ENCODE results near the gene SYNE2. TPM values are rescaled to one million over a fixed set of nuclear protein-coding genes. Genes with fewer than 3 reads are reported as not detected.
"Not testable (repeated sequence)": the region's sequence is repeated elsewhere in the genome, so short reads cannot be mapped to it uniquely, and the experiment has no call there.

Gene SYNE2
- total RNA-seq, 2 experiments from 2014 or later, result 69.3 to 143 TPM

DNA sequence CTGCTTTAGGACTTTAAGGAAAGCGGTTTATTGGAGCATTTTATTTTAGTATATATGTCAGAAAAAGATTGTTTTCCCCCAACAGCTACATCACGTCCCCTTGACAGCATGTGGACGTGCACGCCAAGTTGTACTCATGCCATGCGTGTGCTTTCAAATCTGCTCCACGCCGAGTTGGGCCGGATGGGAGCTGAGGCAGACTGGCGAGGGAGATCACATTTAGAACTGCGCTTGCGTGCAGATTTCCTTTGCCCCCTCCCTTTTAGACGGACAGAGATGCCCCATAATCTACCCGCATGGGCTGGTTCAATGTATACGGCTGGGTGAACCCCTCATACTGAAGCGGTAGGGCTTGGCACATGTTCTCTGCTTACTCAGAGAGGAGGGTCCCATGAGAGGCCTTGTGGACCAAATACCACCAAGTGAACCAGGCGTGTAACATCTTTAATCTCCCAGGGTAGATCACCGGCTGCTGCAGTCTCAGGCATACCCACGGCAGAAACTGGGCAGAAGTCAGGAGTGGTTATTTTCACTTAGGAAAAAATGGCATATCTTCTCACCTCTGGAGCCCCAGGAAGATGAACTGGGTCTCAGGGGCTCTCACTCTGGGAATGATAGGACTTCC is 349.2 kb downstream of the SYNE2 start:
- no peak for ATAC-seq
- no peaks in the 10 kb centered on the region for H3K4me1 Mint-ChIP-seq
- DNase-seq, result no peak
- CTCF ChIA-PET, result no interaction called here
- H3K36me3 Mint-ChIP-seq, result peaks cover under 1% of the 10 kb centered on the region
- no peak overlapping the region for H3K4me3 Mint-ChIP-seq
- H3K27ac Mint-ChIP-seq, result no peak overlapping the region
- H3K27me3 Mint-ChIP-seq, result no peaks in the 10 kb centered on the region
- H3K9me3 Mint-ChIP-seq (ENCODE audit: low read depth), result no peaks in the 10 kb centered on the region

DNA sequence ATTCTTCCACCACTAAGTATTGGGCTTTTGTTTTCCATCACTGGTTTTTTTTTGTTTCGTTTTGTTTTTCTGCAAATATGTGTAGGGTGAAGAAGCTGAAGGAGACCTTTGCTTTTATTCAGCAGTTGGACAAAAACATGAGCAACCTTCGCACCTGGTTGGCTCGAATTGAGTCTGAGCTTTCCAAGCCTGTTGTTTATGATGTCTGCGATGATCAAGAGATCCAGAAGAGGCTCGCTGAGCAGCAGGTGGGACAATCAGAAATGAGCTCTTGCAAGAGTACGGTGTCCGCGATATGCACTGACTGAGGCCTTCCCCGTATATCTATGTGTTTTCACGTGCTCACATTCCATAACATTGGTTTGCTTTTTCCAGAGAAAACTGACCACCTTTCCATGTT is 349.9 kb downstream of the SYNE2 start:
- Mint-ChIP-seq H3K4me1 (no peaks in the 10 kb centered on the region), H3K27me3 (no peaks in the 10 kb centered on the region), H3K36me3 (no peaks in the 10 kb centered on the region), H3K27ac (no peak overlapping the region), H3K4me3 (no peak overlapping the region), H3K9me3 (ENCODE audit: low read depth) (no peaks in the 10 kb centered on the region)
- DNase-seq (no peak), ATAC-seq (no peak)
- CTCF ChIA-PET, result no interaction called here

DNA sequence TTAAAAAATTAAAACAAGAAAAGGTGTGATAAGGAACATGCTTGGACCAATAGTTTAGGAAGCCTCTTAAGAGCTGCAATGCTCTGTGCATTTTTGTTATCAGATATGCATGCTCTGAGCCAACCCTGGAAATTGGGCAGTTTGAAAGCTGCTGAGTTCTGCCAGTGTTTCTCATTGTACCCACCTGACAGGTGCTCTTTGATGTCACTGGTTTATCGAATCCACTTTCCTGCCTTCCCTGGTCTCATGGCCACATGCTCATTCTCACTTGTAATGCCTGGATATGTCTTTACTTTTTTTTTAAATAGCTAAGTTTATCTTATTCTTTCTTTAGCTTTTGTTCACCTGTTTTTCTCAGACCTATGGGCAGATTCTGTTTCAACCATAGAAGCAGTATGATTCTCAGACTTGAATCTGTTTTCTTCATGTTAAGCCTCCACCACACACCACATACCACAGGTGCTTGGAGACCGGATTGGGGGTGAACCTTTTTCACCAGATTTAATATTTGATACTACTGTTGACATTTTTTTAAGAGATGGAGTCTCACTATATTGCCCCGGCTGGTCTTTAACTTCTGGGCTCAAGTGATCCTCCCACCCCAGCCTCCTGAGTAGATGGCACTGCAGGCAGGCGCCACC is 350.7 kb downstream of the SYNE2 start:
- no peak overlapping the region for H3K27ac Mint-ChIP-seq
- CTCF ChIA-PET, result no interaction called here
- no peak overlapping the region for H3K4me3 Mint-ChIP-seq

DNA sequence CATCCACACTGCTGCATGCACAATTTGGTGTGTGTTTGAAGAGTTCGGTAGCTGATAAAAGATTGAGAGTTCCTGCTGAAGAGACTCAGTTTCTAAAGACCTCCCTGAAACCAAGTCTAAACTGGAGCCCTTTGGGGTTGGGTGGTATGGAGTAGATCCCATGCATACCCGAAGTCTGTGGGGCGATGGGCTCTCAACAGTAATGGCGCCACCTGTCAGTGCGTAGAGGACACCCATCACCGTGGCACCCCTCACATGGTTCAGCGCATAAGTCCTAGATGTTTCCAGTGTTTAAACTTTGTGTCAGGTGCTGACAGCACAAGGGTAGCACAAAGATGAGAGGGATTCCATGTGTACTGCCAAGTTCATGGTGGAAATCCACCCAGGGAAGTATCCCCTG is 355.5 kb downstream of the SYNE2 start:
- CTCF ChIA-PET, result no interaction called here
- peaks cover 7% of the 10 kb centered on the region for H3K36me3 Mint-ChIP-seq

More for the DNA sequence above, 350.7 kb downstream of the SYNE2 start:
- no peak for ATAC-seq
- Mint-ChIP-seq H3K27me3 (no peaks in the 10 kb centered on the region), H3K36me3 (no peaks in the 10 kb centered on the region), H3K4me1 (no peaks in the 10 kb centered on the region), H3K9me3 (ENCODE audit: low read depth) (no peaks in the 10 kb centered on the region)
- no peak for DNase-seq

DNA sequence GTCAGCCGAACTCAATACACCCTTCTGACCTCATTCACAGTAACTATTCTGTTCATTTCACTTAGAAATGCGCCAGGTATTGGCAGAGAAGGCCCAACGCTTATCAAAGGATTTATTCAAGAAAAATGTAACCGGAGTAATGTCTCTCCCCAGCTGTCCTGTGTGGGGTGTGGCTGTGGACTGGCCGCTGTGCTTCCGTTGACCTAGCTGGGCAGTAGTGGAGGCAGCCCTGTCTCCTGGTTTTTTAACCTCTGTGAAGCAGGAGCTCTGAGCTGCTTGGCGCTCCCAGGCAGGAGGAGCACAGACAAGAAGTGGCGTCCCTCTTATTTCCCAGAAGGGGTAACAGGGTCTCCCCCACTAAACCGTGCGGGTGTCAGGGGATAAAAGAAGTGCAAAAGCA is 356.2 kb downstream of the SYNE2 start:
- H3K36me3 Mint-ChIP-seq, result peaks cover 10% of the 10 kb centered on the region
- CTCF ChIA-PET, result no interaction called here
- peaks cover 10% of the 10 kb centered on the region for H3K4me1 Mint-ChIP-seq
- H3K27ac Mint-ChIP-seq, result no peak overlapping the region
- DNase-seq (no peak), ATAC-seq (no peak)
- no peak overlapping the region for H3K4me3 Mint-ChIP-seq
- H3K27me3 Mint-ChIP-seq, result no peaks in the 10 kb centered on the region
- no peaks in the 10 kb centered on the region for H3K9me3 Mint-ChIP-seq (ENCODE audit: low read depth)

More for the DNA sequence above, 355.5 kb downstream of the SYNE2 start:
- DNase-seq (no peak), ATAC-seq (no peak)
- Mint-ChIP-seq H3K27me3 (no peaks in the 10 kb centered on the region), H3K4me1 (peaks cover 10% of the 10 kb centered on the region), H3K27ac (no peak overlapping the region), H3K4me3 (no peak overlapping the region), H3K9me3 (ENCODE audit: low read depth) (no peaks in the 10 kb centered on the region)

DNA sequence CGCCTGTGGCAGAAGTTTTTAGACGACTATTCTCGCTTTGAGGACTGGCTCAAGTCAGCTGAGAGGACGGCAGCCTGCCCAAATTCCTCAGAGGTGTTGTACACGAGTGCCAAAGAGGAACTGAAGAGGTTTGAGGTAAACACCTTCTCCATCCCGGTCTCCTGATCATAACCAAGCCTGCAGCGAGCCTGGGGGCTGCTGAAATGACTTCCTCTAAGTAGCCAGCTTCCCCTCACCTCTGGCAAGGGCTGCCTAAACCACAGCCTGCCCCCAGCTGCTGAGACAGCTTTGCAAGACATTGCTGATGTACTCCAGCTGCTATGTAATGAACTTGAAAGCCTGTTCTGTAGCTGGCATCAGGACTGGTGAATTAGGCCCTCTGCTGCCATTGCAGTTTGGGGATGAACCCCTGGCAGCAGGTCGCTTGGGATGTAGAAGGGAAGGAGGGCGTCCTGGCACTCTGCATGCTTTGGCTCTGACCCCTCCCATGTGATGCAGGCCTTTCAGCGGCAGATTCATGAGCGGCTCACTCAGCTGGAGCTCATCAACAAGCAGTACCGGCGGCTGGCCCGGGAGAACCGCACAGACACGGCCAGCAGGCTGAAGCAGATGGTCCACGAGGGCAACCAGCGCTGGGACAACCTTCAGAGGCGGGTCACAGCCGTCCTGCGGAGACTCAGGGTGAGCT is 356.8 kb downstream of the SYNE2 start:
- DNase-seq (no peak), ATAC-seq (no peak)
- Mint-ChIP-seq H3K36me3 (peaks cover 13% of the 10 kb centered on the region), H3K27me3 (no peaks in the 10 kb centered on the region), H3K9me3 (ENCODE audit: low read depth) (no peaks in the 10 kb centered on the region), H3K27ac (no peak overlapping the region), H3K4me1 (peaks cover 10% of the 10 kb centered on the region), H3K4me3 (no peak overlapping the region)
- CTCF ChIA-PET, result no interaction called here

DNA sequence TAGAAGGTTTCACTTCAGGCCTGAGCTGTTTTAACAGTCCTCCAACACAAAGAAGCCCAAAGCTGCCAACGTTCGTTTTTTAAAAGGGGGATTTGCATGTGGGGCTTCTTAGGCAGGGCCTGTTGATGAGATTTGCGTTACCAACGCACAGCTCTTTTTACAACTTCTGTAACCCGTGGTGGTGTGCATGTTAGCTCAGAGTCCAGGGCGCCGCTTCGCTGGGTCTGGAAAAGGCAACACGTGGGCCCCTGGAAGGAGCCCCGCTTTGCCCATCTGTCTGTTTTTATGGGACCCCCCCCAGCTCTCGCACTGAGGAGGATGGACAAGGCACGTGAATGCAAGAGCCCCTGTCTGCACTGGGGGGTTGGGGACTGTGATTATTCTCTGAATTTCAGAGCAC is 357.4 kb downstream of the SYNE2 start:
- Mint-ChIP-seq H3K9me3 (ENCODE audit: low read depth) (no peaks in the 10 kb centered on the region), H3K36me3 (peaks cover 15% of the 10 kb centered on the region), H3K4me1 (peaks cover 10% of the 10 kb centered on the region), H3K4me3 (no peak overlapping the region), H3K27me3 (no peaks in the 10 kb centered on the region), H3K27ac (no peak overlapping the region)
- DNase-seq (no peak), ATAC-seq (no peak)
- CTCF ChIA-PET, result no interaction called here

DNA sequence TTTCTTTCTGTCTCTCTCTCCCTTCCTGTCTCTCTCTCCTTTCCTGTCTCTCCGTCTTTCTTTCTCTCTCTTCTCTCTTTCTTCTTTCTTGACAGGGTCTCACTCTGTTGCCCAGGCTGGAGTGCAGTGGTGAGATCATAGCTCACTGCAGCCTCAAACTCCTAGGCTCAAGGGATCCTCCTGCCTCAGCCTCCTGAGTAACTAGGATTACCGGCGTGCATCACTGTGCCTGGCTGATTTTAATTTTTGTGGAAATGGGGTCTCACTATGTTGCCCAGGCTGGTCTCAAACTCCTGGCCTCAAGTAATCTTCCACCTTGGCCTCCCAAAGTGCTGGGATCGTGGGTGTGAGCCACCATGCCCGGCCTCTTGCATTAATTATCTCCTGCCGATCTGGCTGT is 358.1 kb downstream of the SYNE2 start:
- H3K9me3 Mint-ChIP-seq (ENCODE audit: low read depth); H3K4me1 Mint-ChIP-seq; H3K27me3 Mint-ChIP-seq; H3K27ac Mint-ChIP-seq; ATAC-seq; DNase-seq; H3K4me3 Mint-ChIP-seq: not testable (repeated sequence)
- H3K36me3 Mint-ChIP-seq, result peaks cover 21% of the 10 kb centered on the region
- CTCF ChIA-PET, result interaction anchor here (1.1 kb wide), 1 partner anchor 15 kb away, joined by 3 read pairs; no protein-coding TSS in a partner anchor

DNA sequence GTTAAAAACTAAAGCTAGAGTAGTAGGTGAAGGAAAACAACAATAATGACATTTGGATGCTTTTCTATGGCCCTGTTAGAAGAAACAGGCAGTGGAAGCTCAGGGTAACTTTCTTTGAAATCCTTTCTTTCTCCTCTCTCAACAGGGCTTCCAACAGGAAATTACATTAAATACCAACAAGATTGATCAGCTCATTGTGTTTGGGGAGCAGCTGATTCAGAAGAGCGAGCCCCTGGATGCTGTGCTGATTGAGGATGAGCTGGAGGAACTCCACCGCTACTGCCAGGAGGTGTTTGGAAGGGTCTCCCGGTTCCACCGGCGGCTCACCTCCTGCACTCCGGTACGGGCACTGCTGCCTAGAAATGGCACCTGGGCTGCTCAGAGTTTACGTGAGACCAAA is 359.9 kb downstream of the SYNE2 start:
- H3K27me3 Mint-ChIP-seq, result no peaks in the 10 kb centered on the region
- no peaks in the 10 kb centered on the region for H3K9me3 Mint-ChIP-seq (ENCODE audit: low read depth)
- DNase-seq (no peak), ATAC-seq (no peak)
- H3K4me3 Mint-ChIP-seq, result no peak overlapping the region
- peaks cover 10% of the 10 kb centered on the region for H3K4me1 Mint-ChIP-seq
- CTCF ChIA-PET, result no interaction called here
- peaks cover 30% of the 10 kb centered on the region for H3K36me3 Mint-ChIP-seq
- no peak overlapping the region for H3K27ac Mint-ChIP-seq

DNA sequence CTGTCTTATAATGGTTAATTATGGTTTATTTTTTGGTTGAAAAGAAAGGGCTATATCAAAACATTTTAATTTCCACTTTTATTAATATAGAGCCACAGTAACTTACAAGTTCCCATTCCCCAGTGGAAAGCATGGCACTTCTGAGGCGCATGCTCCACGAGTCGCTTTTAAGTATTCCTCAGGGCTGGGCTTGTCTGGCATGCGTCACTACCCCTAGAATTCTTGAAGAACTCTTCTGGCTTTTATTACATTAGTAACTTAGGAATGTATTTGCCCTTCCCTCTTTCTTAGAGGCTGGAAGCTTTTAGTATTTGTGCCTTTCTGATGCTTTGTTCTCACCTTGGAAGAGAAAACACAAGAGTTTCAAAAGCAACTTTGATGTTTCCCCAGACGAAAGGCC is 360.3 kb downstream of the SYNE2 start:
- H3K36me3 Mint-ChIP-seq, result peaks cover 32% of the 10 kb centered on the region
- H3K4me1 Mint-ChIP-seq, result peaks cover 10% of the 10 kb centered on the region
- H3K27me3 Mint-ChIP-seq, result no peaks in the 10 kb centered on the region
- no peak overlapping the region for H3K27ac Mint-ChIP-seq
- no peak overlapping the region for H3K4me3 Mint-ChIP-seq
- CTCF ChIA-PET, result interaction anchor here (1.2 kb wide), 1 partner anchor 90 kb away, joined by 4 read pairs; no protein-coding TSS in a partner anchor
- DNase-seq (no peak), ATAC-seq (no peak)
- H3K9me3 Mint-ChIP-seq (ENCODE audit: low read depth), result no peaks in the 10 kb centered on the region

DNA sequence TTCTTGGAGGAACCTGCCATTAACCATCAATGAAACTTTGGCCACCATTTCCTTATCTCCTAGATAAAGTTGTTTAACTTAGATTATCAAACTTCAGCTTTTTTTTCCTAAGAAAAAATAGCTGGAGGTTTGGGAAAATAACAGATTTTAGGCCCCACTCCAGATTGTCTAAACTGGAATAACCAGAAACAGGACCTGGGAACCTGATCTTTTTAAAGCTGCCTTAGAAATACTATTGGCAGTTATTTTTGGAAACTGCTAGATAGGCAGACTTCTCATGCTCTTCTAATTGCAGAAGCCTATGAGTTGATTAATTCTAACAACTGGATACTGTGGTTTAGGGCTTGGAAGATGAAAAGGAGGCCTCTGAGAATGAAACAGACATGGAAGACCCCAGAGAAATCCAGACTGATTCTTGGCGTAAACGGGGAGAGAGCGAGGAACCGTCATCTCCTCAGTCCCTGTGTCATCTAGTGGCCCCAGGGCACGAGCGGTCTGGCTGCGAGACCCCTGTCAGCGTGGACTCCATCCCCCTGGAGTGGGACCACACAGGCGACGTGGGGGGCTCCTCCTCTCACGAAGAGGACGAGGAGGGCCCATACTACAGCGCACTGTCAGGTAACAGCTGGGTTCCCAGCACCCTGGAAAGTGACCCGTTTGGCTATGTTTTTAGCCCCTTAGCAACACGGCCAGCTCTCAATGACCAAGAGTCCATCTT is 361.2 kb downstream of the SYNE2 start:
- H3K4me1 Mint-ChIP-seq, result peaks cover 14% of the 10 kb centered on the region
- no peaks in the 10 kb centered on the region for H3K9me3 Mint-ChIP-seq (ENCODE audit: low read depth)
- ATAC-seq (no peak), DNase-seq (no peak)
- H3K27me3 Mint-ChIP-seq, result no peaks in the 10 kb centered on the region
- H3K4me3 Mint-ChIP-seq, result no peak overlapping the region
- peaks cover 34% of the 10 kb centered on the region for H3K36me3 Mint-ChIP-seq
- CTCF ChIA-PET, result interaction anchor here (1.2 kb wide), 1 partner anchor 89 kb away, joined by 4 read pairs; no protein-coding TSS in a partner anchor
- no peak overlapping the region for H3K27ac Mint-ChIP-seq

DNA sequence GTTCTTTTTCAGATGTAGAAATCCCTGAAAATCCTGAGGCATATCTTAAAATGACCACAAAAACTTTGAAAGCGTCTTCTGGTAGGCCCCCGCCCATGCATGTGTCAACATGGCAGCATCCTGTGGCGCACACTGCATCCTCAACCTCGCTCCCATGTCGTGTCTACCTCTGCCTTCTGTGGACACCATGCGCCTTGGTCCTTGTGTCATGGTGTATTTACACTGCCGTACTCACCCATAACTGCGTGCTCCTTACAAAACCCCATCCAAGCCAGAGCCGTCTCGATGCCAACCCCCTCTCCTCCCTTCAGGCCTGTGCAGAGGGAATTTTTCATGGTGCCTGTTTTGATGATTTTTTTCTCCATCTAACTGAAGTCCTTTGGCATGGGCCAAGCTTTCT is 362.5 kb downstream of the SYNE2 start:
- ATAC-seq (no peak), DNase-seq (no peak)
- Mint-ChIP-seq H3K36me3 (peaks cover 40% of the 10 kb centered on the region), H3K27me3 (no peaks in the 10 kb centered on the region), H3K9me3 (ENCODE audit: low read depth) (no peaks in the 10 kb centered on the region), H3K27ac (no peak overlapping the region), H3K4me1 (peaks cover 8% of the 10 kb centered on the region), H3K4me3 (no peak overlapping the region)
- CTCF ChIA-PET, result no interaction called here

DNA sequence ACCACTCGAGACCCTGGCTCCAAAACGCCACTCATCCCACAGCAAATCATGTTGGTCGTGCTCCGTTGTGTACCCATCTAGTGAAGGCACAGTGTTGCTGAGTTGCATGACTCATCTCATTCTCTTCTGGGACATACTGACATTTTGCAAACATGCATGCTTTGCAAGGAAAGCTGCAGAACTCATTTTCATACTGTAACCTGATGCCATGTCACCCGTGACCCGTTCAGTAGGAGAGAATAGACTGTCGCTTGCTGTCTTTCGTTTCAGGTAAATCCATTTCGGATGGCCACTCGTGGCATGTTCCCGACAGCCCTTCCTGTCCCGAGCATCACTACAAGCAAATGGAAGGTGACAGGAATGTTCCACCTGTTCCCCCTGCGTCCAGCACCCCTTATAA is 363.2 kb downstream of the SYNE2 start:
- Mint-ChIP-seq H3K27ac (no peak overlapping the region), H3K36me3 (peaks cover 37% of the 10 kb centered on the region), H3K9me3 (ENCODE audit: low read depth) (no peaks in the 10 kb centered on the region), H3K4me1 (peaks cover 5% of the 10 kb centered on the region), H3K4me3 (no peak overlapping the region), H3K27me3 (no peaks in the 10 kb centered on the region)
- CTCF ChIA-PET, result no interaction called here
- no peak for ATAC-seq
- no peak for DNase-seq
